GM04504 (cell line): ENCODE results near the gene KCNG4.
"Not testable (repeated sequence)": the region's sequence is repeated elsewhere in the genome, so short reads cannot be mapped to it uniquely, and the experiment has no call there.

Source experiments
- DNase-seq: peaks from one replicate; pipeline ENCODE4 v3.0.0-alpha.2; 2012; ENCODE audit warnings: low read depth

Gene KCNG4

DNA sequence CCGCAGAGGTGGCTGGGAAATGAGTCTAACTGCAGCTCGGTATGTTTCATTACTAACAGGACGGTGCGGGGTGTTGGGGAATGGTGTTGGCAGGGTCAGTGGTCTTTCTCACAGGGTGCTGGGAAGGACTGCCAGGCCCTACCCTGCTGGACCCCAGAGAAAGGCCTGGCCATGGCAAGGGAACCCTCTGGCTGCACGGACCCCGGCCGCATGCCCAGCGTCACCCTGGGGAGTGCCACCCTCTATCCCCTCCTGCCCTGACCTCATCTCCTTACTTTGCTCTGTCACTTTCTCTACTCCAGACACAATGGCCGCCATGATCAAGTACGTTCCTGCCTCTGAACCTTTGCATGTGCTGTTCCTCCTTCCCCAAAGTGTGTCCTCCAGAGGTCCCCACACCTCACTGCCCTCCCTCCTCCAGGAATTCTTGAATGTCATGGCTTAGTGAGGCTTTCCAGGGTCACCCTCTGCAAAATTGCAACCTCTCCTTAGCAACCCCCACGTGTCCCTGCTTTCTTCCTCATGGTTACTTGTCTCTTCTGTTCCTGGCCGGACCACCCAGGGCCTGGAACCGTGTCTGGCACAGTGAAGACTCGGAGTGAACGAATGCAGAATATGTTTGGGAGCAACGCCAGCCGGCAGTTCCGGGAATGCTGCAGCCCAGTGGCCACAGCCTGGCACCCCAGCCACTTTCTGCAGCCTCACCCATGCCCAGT is 33.7 kb downstream of the KCNG4 start:
- no peak for DNase-seq

DNA sequence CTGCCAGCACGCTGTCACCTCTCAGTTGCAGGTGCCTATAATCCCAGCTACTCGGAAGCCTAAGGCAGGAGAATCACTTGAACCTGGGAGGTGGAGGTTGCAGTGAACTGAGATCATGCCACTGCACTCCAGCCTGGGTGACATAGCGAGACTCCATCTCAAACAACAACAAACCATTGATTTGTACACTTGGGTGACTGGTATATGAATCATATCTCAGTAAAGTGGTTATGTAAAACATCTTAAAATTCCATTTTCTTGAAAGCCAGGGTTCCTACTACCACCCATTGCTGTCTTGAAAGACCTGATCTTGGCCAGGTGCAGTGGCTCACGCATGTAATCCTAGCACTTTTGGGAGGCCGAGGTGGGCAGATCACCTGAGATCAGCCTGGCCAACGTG is 34.7 kb downstream of the KCNG4 start:
- DNase-seq = not testable (repeated sequence)

DNA sequence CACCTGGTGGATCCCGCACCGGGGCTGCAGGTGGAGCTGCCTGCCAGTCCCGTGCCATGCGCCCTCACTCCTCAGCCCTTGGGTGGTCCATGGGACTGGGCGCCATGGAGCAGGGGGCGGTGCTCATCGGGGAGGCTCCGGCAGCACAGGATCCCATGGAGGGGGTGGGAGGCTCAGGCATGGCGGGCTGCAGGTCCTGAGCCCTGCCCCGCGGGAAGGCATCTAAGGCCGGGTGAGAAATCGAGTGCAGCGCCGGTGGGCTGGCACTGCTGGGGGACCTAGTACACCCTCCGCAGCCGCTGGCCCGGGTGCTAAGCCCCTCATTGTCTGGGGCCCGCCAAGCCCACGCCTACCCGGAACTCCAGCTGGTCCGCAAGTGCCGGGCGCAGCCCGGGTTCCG is 35.3 kb downstream of the KCNG4 start:
- not testable (repeated sequence) for DNase-seq

DNA sequence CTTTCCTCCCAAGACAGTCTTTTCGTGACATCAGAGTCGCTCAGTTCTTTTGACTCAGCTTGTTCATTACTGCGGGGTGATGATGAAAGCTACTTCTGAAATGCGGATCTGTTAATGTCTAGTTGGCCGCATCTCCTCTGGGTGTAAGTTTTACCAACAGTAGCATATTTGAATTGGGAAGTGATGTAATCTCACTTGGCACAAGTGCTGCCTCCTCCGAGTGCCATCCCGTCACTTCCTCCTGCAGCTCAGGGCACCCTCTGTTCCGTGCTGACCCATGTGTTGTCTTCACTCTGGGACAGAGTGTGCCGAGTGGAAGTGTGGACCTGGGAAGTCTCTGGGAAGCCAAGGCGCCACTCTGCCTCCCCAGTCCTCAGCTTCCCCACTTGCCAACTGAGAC is 40.0 kb downstream of the KCNG4 start:
- DNase-seq = no peak

DNA sequence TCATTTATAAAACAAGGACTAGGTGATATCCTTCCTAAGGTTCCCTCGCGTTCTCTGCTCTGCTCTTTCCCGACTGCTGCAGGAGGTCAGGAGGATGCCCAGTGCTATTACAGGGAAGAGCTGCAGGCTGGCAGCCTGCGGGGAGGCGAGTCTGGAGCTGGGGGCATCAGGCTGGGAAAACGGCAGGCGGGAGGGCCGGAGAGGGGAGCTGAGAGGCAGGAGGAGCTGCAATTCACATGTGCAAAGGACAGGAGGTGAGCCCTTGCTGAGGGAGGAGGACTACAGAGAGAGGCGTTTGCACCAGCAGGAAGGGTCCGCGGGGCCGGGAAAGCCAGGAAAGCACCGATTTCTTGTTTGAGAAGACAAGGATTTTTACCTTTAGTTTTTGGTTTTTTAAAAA is 40.7 kb downstream of the KCNG4 start:
- no peak for DNase-seq

DNA sequence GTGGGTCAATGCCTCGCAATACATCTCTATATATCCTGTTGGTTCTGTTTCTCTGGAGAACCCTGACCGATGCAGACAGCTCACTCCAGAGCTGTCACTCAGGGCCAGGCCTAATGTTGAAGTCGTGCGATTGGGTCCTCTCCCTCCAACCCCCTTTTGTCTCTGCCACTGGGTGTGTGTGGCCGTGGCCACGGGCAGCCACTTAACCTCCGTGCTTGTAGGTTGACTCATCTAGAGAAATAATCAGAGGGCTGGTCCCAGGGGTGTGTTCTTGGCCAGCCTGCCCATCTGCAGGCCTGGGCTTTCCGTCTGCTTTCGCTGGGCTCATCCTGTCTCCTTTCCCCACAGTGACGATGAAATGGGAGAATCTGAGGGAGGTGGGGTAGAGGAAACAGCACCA is 41.4 kb downstream of the KCNG4 start:
- DNase-seq = no peak

DNA sequence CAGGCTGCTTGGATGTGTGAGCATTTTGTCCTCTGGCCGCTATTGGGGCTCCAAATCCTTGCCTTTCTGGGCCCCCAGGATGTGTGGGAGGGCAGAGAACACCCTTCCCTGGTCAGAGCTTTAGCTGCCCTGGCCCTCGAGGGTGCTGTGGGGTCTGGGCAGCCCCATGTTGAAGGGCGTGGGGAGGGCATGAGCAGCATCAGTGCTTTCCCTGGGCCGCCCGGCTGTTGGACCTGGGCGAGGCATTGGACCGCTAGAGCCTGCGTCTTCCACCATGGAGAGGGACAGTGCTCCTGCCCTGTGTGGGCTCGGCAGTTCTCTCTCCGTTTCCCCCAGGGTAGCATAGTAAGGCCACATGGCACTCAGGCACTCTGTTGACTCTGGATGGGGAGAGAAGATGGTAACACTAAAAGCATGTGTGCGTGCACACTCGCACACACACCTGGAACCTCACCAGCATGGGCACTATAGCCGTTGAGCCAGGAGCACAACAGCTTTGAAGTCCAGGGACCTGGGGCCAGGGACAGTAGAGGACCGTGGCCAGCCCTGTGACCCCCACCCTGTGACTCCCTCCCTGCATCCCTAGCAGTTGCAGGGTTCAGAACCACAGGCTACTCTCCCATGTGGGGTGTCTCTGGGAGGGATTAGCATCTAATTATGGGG is 42.2 kb downstream of the KCNG4 start:
- DNase-seq = no peak

DNA sequence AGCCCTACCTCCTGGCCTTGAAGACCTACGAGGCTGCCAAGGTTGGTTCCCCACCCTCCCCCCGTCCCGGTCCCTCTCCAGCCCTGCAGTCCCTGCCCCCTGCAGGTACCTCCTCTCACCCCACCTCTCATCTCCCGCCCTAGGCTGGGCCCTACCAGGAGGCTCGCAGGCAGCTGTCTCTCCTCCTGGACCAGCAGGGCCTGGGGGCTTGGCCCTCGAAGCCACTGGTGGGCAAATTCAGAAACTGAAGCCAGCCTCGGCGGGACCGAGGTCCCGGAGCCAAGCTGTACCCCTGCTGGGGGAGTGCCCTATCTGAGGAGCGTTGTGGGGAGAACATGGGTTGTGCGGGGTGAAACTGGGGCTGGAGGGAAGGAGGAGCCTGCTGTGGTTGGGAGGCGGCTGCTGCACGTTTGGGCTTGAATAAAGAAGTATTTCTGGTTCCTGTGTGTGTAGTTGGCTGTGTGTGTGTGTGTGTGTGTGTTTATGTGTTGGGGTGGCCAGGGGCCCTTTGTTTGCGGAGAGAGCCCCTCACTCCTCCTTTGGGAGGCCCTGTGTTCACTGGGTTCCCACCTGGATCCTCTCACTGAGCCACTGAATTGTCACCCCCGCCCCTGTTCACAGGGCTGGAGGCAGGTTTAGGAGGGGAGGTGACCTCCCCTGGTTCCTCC is 43.0 kb downstream of the KCNG4 start:
- DNase-seq = no peak

DNA sequence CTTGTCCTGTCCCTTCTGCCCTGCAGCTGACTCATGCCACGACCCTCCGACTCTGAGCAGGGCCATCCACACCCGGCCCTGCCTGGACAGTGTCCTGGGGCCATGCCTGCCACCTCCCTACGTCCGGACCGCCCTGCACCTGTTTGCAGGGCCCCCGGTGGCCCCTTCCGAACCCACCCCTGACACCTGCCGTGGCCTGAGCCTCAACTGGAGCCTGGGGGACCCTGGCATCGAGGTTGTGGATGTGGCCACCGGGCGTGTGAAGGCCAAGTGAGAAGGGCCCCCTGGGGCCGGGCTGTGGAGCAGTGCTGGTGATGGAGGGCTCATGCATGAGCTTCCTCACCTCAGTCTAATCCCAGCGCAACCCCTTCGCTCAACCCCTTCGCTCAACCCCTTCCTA is 43.7 kb downstream of the KCNG4 start:
- DNase-seq = no peak

DNA sequence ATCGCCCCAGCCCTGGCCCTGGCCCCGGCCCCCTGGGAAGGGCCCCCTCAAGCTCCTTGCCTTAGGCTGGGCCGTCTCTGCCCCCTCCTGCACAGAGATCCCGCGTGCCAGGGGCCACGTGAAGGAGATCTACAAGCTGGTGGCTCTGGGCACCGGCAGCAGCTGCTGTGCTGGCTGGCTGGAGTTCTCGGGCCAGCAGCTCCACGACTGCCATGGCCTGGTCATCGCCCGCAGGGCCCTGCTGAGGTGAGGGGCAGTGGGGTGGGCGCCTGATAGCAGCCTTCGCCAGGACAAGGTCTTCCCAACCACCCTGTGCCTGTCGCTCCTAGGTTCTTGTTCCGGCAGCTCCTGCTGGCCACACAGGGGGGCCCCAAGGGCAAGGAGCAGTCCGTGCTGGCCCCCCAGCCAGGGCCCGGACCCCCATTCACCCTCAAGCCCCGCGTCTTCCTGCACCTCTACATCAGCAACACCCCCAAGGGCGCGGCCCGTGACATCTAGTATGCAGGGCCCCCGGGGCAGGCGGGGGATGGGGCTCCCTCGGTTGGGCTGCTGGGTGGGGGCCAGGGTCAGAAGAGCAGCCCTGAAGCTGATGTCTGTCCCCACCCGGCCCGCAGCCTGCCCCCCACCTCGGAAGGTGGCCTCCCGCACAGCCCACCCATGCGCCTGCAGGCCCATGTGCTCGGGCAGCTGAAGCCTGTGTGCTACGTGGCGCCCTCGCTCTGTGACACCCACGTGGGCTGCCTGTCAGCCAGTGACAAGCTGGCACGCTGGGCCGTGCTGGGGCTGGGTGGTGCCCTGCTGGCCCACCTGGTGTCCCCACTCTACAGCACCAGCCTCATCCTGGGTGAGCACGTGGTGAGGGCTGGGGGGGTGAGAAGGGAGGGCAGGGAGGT is 44.4 kb downstream of the KCNG4 start:
- no peak for DNase-seq

DNA sequence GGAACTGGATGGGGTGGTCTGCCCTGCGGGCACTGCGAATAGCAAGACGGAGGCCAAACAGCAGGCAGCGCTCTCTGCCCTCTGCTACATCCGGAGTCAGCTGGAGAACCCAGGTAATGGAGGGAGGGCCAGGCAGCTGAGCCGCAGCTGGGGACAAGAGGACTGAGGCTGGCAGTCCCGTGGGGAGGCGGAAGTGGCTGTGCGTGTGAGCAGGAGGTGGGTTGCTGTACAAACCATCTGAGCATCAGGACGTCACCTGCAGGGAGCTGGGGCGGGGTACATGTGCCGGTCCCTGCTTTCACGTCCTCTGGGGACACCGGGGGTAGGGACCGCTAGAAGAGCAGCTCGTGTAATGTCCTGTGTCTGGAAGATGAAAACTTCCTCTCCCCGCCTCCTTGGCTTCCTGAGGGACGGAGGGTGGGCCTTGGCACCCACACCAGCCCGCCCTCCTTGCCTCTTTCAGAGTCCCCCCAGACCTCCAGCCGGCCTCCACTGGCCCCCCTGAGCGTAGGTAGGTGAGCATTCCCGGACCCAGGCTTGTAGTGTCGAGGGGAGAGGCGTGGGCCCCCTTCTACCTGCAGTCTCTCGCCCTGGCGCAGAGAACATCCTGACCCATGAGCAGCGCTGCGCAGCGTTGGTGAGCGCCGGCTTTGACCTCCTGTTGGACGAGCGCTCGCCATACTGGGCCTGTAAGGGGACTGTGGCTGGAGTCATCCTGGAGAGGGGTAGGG is 45.2 kb downstream of the KCNG4 start:
- DNase-seq = no peak

DNA sequence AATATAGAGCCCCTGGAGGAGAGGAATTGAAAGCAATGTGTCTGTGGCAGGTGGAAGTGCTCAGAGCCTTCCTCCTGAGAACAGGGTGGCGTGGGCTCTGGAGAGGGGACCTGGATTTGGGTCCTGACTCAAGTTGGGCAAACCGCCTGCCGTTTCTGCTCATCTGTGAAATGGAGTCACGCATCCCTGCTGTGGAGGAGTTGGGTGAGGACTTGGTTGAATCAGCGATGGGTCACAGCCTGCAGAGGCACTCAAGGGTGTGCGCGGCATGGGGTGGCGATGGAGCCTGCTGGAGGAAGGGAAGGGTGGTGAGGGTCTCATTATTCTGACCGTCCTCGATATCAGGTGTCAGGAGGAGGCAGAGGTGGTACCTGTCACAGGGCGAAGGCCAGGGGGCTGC is 45.8 kb downstream of the KCNG4 start:
- DNase-seq = no peak

DNA sequence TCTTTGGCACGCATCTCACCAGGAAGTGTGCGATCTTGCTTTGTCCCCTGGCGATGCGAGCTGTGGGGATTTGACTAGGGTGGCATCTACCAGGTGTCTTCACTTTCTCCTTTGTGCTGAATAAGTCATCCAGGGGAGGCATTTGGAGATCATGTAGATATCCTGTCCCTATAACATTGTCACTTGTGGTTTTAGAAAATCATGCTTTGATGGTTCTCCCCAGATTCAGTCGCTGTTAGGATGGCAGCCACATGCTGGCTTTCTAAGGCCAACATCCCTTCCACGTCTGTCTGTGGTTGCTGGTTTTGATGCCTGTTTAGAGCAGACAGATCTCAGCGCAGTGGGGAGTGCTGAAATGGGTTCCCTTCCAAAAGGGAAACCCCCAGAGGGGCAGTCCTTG is 46.3 kb downstream of the KCNG4 start:
- no peak for DNase-seq

DNA sequence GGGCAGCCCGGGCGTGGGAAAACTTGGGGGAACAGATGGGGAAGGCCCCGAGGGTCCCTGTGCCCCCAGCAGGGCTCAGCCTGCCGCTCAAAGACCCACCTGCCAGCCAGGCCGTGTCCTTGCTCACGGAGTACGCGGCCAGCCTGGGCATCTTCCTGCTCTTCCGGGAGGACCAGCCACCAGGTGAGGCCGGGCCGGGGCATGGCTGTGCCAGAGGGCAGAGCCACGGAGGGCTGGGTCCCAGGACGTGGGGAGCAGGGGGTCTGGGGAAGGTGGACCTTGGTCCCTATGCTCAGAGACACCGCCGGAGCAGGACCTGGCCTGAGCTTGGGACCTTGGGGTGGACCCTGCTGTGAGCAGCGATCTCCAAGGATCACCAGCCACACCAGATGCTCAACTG is 48.3 kb downstream of the KCNG4 start:
- no peak for DNase-seq

DNA sequence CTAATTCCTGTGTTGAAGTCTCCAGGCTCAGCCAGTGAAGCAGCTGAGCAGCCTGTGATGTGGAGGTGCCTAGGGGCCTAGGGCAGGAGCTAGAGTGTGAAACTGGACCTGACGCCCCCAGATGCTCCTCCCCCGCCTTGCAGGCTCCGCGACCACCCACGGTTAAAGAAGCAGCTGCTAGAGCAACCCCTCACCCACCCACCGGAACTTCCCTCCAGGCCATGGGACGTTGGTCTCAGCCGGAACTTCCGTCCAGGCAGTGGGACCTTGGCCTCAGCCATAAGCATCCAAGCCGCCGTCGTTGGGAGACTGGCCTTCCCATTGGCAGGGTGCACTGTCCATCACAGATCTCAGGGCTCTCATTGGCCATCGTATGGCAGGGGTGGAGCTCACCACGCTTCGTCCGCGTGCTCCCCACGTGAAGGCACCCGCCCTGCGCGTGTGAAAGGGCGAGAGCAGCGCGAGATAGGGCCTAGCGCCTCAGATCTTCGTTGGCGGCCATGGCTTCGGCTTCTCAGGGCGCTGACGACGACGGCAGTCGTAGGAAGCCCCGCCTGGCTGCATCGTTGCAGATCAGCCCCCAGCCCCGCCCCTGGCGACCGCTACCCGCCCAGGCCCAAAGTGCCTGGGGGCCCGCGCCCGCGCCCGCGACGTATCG is 49.0 kb downstream of the KCNG4 start, which contains the start of gene ADAD2:
Gene ADAD2 (plus strand): TSS at position 427 of the 658 bp plus-strand sequence. CDS start 74 bp downstream, at position 501.
- DNase-seq = no peak

DNA sequence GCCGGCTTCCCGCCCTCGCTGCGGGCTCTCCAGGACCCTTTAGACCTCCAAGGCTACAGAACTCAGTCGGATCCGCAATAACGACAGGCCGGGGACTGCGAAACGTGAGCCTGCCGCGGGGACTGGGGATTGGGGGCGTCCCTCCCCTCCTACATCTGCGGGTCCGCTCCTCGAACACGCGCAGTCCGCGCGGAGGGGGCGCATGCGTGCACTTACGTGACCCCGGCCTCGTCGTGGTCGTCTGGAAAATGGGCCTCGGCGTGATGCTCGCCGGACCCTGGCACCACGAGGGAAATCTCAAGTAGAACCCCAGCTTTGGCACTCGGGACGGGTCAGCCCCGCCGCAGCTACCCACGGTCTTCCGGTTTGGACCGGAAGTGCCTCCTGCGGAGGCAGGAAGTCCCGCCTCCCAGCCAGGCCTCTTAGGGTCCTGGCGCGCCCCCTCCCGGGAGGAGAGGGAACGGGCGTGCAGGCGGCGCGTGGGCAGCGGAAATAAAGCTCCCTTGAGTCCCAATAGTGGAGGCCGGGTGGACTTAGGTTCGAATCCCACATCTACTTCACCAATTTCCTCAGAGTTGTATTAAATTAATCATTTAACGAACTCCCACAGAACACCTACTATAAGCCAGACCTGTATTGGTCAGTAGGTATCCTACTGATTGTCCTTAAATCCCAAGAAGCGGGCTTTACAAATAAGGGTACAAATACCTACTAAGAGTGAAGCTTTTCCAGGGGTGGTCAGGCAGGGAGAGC is 53.0 kb downstream of the KCNG4 start, which contains the start of gene TAF1C:
Gene TAF1C (minus strand): TSS at position 373 of the 753 bp plus-strand sequence. CDS start 2,069 bp downstream, outside the sequence.
- DNase-seq = peak; percentile 80

DNA sequence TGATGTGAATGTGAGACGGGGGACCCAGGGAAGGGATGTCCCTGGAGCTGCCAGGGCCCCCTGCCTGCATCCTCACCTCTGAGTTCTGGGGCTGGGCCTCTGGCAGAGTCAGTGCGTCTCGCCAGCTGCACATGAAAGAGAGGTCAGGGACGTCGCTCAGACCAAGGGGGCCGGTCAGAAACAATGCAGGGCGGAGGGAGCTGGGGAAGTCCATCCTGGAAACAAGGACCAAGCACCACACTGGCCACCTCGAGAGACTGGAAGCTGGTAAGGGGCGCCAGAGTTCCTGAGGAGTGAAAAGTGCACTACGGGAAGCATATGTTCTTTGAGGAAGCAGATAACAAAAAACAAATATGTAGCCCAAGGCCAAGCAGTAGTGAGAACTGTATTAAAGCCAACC is 55.0 kb downstream of the KCNG4 start:
- no peak for DNase-seq

DNA sequence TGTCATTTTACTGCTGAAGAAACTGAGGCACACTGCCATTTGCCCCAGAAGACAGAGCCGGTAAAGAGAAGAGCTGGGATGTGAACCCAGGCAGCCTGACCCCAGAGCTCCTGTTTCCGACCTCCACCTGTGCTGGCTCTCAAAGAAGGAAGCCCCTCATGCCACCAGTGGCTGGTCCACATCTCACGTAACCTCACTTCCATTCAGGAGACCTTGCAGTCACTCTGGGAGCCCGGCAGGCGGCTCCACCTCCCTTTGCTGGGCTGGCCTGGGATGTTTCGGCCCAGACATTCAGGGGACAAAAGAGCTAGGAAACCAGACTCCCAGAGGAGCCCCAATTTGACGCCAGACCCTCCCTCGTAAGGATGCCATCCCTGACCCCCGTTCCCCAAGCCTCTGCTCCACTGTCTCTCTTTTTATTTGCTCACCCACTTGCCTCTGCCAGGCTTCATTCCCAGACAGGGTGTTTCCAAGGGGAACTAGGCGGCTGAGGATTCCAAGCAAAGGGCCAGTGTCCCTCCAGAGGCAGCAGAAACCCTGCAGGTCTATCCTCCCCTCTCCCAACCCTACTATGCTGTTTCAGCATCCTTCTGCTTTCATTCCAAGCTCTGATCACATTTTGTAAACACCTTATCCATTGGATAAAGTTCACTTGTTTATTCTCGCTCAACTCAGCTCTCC is 55.8 kb downstream of the KCNG4 start:
- no peak for DNase-seq

DNA sequence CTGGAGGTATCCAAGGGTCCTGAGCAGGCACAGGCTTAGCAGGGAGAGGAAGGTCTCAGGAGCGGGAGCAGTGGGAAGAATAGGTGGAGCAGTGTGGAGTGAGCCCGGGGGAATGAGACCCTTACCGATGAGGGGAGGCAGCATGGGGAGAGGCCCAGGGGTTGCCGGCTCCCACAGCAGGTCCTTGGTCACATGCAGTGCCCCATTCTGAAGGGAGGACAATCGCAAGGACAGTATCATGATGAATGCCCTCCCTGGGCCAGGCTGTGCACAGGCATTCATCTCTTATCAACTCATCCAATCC is 56.3 kb downstream of the KCNG4 start:
- no peak for DNase-seq
